MM.1S (cell line): ENCODE results near the gene INTS11.

Experiments
- DNase-seq: peaks from one replicate; pipeline ENCODE4 v3.0.0-alpha.2; 2015
- H2AFZ ChIP-seq: fragments of 300-600 bp; sonication (generic); 2 replicates; pipeline ENCODE4 v1.6.0; 2016; ENCODE audit warnings: antibody characterized with exemption, low read length
- H3F3A ChIP-seq: fragments of 300-600 bp; sonication (generic); 2 replicates; pipeline ENCODE4 v1.6.1; 2016; ENCODE audit warnings: mild to moderate bottlenecking, antibody characterized with exemption, low read length, moderate library complexity, mixed read lengths; ENCODE audit not compliant: insufficient read depth
- H3K27ac ChIP-seq: fragments of 300-600 bp; sonication (generic); 2 replicates; pipeline ENCODE4 v1.5.1; 2016; ENCODE audit warnings: mild to moderate bottlenecking, low read length
- H3K27me3 ChIP-seq: fragments of 300-600 bp; sonication (generic); replicated peaks from 2 replicates; pipeline ENCODE4 v1.6.0; 2016; ENCODE audit warnings: low read length; ENCODE audit not compliant: insufficient read depth
- H3K36me3 ChIP-seq: fragments of 300-600 bp; sonication (generic); replicated peaks from 2 replicates; pipeline ENCODE4 v1.6.1; 2016; ENCODE audit warnings: mild to moderate bottlenecking, low read length, mixed read lengths; ENCODE audit not compliant: insufficient read depth
- H3K4me1 ChIP-seq: fragments of 300-600 bp; sonication (generic); 2 replicates; pipeline ENCODE4 v1.6.1; 2016; ENCODE audit warnings: low read length, mixed read lengths
- H3K4me2 ChIP-seq: fragments of 300-600 bp; sonication (generic); 2 replicates; pipeline ENCODE4 v1.6.0; 2016; ENCODE audit warnings: low read depth, low read length
- H3K4me3 ChIP-seq: fragments of 300-600 bp; sonication (generic); 2 replicates; pipeline ENCODE4 v1.5.1; 2016; ENCODE audit warnings: low read length, mixed read lengths
- H3K79me2 ChIP-seq: fragments of 300-600 bp; sonication (generic); 2 replicates; pipeline ENCODE4 v1.6.1; 2016; ENCODE audit warnings: mixed run types, low read length, mixed read lengths
- H3K9ac ChIP-seq: fragments of 300-600 bp; sonication (generic); 2 replicates; pipeline ENCODE4 v1.6.1; 2016; ENCODE audit warnings: low read length, mixed read lengths
- H3K9me2 ChIP-seq: fragments of 300-600 bp; sonication (generic); replicated peaks from 2 replicates; pipeline ENCODE4 v1.6.1; 2016; ENCODE audit warnings: mild to moderate bottlenecking, low read length, mixed read lengths; ENCODE audit not compliant: insufficient read depth
- H3K9me3 ChIP-seq: fragments of 300-600 bp; sonication (generic); replicated peaks from 2 replicates; pipeline ENCODE4 v1.6.1; 2016; ENCODE audit warnings: mild to moderate bottlenecking, low read length, mixed read lengths; ENCODE audit not compliant: insufficient read depth
- H4K20me1 ChIP-seq: fragments of 300-600 bp; sonication (generic); 2 replicates; pipeline ENCODE4 v1.6.1; 2016; ENCODE audit warnings: mild to moderate bottlenecking, low read length, moderate library complexity, mixed read lengths; ENCODE audit not compliant: insufficient read depth
- CTCF ChIP-seq: fragments of 300-600 bp; sonication (generic); IDR thresholded peaks from 2 replicates; pipeline ENCODE4 v1.5.1; 2016; ENCODE audit warnings: antibody characterized with exemption, low read length, mixed read lengths
- EZH2 ChIP-seq: fragments of 300-600 bp; sonication (generic); optimal IDR thresholded peaks from 2 replicates; pipeline ENCODE3; 2017; ENCODE audit warnings: low read depth, mild to moderate bottlenecking, antibody characterized with exemption, low read length, mixed read lengths
- EZH2phosphoT487 ChIP-seq: fragments of 300-600 bp; sonication (generic); IDR thresholded peaks from 2 replicates; pipeline ENCODE4 v1.6.1; 2018; ENCODE audit warnings: antibody characterized with exemption, low read length

The INTS11 gene

GRCh38 chr1:1285102-1285571 lies 39.3 kb downstream of the INTS11 start:
- Histone ChIP-seq H3K4me3 (no peak overlapping the region), H2AFZ (no peak overlapping the region), H3K9me2 (no peaks in the 10 kb centered on the region), H4K20me1 (no peaks in the 10 kb centered on the region), H3F3A (no peaks in the 10 kb centered on the region), H3K9ac (no peak overlapping the region), H3K36me3 (no peaks in the 10 kb centered on the region), H3K9me3 (no peaks in the 10 kb centered on the region), H3K27me3 (peaks cover 55% of the 10 kb centered on the region), H3K27ac (no peak overlapping the region), H3K4me2 (no peak overlapping the region), H3K79me2 (no peaks in the 10 kb centered on the region), H3K4me1 (no peaks in the 10 kb centered on the region)
- DNase-seq: no peak
- TF ChIP-seq EZH2phosphoT487 (no peak), CTCF (no peak), EZH2 (no peak)

- Histone ChIP-seq H3F3A (no peaks in the 10 kb centered on the region), H3K4me2 (no peak overlapping the region), H2AFZ (no peak overlapping the region), H3K4me1 (no peaks in the 10 kb centered on the region), H3K27ac (no peak overlapping the region), H3K9me2 (no peaks in the 10 kb centered on the region), H3K79me2 (no peaks in the 10 kb centered on the region), H3K27me3 (peaks cover 59% of the 10 kb centered on the region), H3K9ac (no peak overlapping the region), H3K4me3 (no peak overlapping the region), H3K9me3 (no peaks in the 10 kb centered on the region), H3K36me3 (no peaks in the 10 kb centered on the region), H4K20me1 (no peaks in the 10 kb centered on the region)
- TF ChIP-seq EZH2 (no peak), EZH2phosphoT487 (no peak), CTCF (no peak)
- DNase-seq: no peak
Measured at GRCh38 chr1:1284221-1285101, 40.0 kb downstream of the INTS11 start.

- Histone ChIP-seq H3F3A (no peaks in the 10 kb centered on the region), H3K9ac (no peak overlapping the region), H3K4me1 (no peaks in the 10 kb centered on the region), H3K27ac (no peak overlapping the region), H3K4me3 (no peak overlapping the region), H3K27me3 (peaks cover 59% of the 10 kb centered on the region), H3K9me3 (no peaks in the 10 kb centered on the region), H3K9me2 (no peaks in the 10 kb centered on the region), H2AFZ (no peak overlapping the region), H4K20me1 (no peaks in the 10 kb centered on the region), H3K79me2 (no peaks in the 10 kb centered on the region), H3K36me3 (no peaks in the 10 kb centered on the region), H3K4me2 (no peak overlapping the region)
- no peak for TF ChIP-seq EZH2phosphoT487
- no peak for TF ChIP-seq CTCF
- TF ChIP-seq EZH2: no peak
- no peak for DNase-seq
Measured at GRCh38 chr1:1283821-1284220, 40.6 kb downstream of the INTS11 start.
